ENCODE measurements around the gene UBE2Z. TPM values are rescaled to one million over a fixed set of nuclear protein-coding genes. Genes with fewer than 3 reads are reported as not detected.

UBE2Z gene
- total and polyA plus RNA-seq, 9 of the 15 experiments (the other 6 are each of a cell fraction or from before 2014, with no cell fraction given): 11.8 to 89.0 (median 38.2) TPM

DNA sequence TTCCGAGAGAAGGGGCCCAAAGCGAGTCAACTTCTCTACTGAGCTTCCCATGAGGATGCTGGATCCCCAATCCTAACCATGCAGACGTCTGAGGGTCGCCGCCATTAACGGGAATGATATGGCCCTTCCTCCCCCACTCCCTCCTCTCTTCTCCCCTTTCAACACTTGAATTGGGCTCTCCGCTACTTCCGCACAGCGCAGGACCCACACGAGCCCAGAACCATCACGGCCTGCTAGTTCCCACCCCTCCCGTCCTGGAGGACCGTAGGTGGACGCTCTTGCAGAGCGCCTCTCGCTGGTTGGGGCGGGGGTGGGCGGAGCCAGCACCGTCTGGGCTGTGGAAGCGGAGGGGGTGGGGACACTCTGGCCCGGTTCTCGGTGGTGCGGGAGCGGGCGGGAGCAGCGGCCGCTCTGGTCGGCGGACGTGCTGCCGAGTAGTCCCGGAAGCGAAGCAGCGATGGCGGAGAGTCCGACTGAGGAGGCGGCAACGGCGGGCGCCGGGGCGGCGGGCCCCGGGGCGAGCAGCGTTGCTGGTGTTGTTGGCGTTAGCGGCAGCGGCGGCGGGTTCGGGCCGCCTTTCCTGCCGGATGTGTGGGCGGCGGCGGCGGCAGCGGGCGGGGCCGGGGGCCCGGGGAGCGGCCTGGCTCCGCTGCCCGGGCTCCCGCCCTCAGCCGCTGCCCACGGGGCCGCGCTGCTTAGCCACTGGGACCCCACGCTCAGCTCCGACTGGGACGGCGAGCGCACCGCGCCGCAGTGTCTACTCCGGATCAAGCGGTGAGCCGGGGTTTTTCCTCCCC is at the start of gene UBE2Z (continued):
- TF ChIP-seq, protein P1, sequence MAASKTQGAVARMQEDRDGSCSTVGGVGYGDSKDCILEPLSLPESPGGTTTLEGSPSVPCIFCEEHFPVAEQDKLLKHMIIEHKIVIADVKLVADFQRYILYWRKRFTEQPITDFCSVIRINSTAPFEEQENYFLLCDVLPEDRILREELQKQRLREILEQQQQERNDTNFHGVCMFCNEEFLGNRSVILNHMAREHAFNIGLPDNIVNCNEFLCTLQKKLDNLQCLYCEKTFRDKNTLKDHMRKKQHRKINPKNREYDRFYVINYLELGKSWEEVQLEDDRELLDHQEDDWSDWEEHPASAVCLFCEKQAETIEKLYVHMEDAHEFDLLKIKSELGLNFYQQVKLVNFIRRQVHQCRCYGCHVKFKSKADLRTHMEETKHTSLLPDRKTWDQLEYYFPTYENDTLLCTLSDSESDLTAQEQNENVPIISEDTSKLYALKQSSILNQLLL (CRISPR knock-in tag; IDR thresholded peaks at IDR 0.05; ENCODE audit: borderline replicate concordance): no peak
- TF ChIP-seq FOXP1 (CRISPR knock-in tag; IDR thresholded peaks at IDR 0.05) (peak; percentile 81; the same call in 1 of the 2 replicates), ZEB2 (IDR thresholded peaks at IDR 0.05) (peak; percentile 71), ZFP1 (CRISPR knock-in tag; IDR thresholded peaks at IDR 0.05) (no peak), POU5F1 (IDR thresholded peaks at IDR 0.05; ENCODE audit: borderline replicate concordance, low read depth, low read length, partially characterized antibody) (no peak), LCOR (CRISPR knock-in tag; IDR thresholded peaks at IDR 0.05) (peak; percentile 75; the same call in 1 of the 2 replicates), RBM25 (IDR thresholded peaks at IDR 0.05; ENCODE audit: low read depth, low read length, severe bottlenecking) (no peak), ZSCAN32 (CRISPR knock-in tag; IDR thresholded peaks at IDR 0.05) (no peak), PHF21A (IDR thresholded peaks at IDR 0.05; ENCODE audit: borderline replicate concordance, low read depth) (no peak; the same call in 1 of the 2 replicates), ZKSCAN1 (IDR thresholded peaks at IDR 0.05; ENCODE audit: low read depth, low read length) (peak; percentile 5; the same call in 1 of the 2 replicates), NR2C1 (IDR thresholded peaks at IDR 0.05) (peak; percentile 50; the same call in 1 of the 2 replicates), NR2C1 (tag; IDR thresholded peaks at IDR 0.05) (no peak), ZNF551 (CRISPR knock-in tag; IDR thresholded peaks at IDR 0.05) (no peak), NBN (IDR thresholded peaks at IDR 0.05; ENCODE audit: low read depth) (peak; percentile 80), HIVEP1 (CRISPR knock-in tag; IDR thresholded peaks at IDR 0.05) (no peak), POLR2G (IDR thresholded peaks at IDR 0.05; ENCODE audit: low read depth, low read length) (peak; percentile 95), CREB1 (IDR thresholded peaks at IDR 0.05) (peak; percentile 55; the same call in 1 of the 2 replicates), CREB1 (CRISPR knock-in tag; IDR thresholded peaks at IDR 0.05) (no peak; the same call in 1 of the 2 replicates), HDAC3 (IDR thresholded peaks at IDR 0.05; ENCODE audit: borderline replicate concordance, partially characterized antibody) (no peak), TAF15 (IDR thresholded peaks at IDR 0.05; ENCODE audit: low read depth, low read length) (no peak), PHF8 (IDR thresholded peaks at IDR 0.05; ENCODE audit: borderline replicate concordance, low read length) (peak; percentile 89; the same call in 1 of the 2 replicates), NCOR1 (IDR thresholded peaks at IDR 0.05) (peak; percentile 34; the same call in 1 of the 2 replicates), GATA2 (CRISPR knock-in tag; IDR thresholded peaks at IDR 0.05) (no peak), XRCC4 (IDR thresholded peaks at IDR 0.05; ENCODE audit: extremely low read depth, insufficient read depth, insufficient read length) (no peak), CBX5 (IDR thresholded peaks at IDR 0.05; ENCODE audit: borderline replicate concordance, low read depth) (no peak), NR2C2 (CRISPR knock-in tag; IDR thresholded peaks at IDR 0.05) (peak; percentile 35; the same call in 1 of the 2 replicates), NR2C2 (tag; IDR thresholded peaks at IDR 0.05) (peak; percentile 57), XRCC3 (IDR thresholded peaks at IDR 0.05) (no peak)
- TF ChIP-seq, protein P2, sequence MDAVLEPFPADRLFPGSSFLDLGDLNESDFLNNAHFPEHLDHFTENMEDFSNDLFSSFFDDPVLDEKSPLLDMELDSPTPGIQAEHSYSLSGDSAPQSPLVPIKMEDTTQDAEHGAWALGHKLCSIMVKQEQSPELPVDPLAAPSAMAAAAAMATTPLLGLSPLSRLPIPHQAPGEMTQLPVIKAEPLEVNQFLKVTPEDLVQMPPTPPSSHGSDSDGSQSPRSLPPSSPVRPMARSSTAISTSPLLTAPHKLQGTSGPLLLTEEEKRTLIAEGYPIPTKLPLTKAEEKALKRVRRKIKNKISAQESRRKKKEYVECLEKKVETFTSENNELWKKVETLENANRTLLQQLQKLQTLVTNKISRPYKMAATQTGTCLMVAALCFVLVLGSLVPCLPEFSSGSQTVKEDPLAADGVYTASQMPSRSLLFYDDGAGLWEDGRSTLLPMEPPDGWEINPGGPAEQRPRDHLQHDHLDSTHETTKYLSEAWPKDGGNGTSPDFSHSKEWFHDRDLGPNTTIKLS (IDR thresholded peaks at IDR 0.05; ENCODE audit: borderline replicate concordance, low read depth): peak; percentile 86; the same call in 1 of the 2 replicates
